B cell (primary cell): ENCODE results near the gene HUS1. TPM values are rescaled to one million over a fixed set of nuclear protein-coding genes. Genes with fewer than 3 reads are reported as not detected.
"Not testable (repeated sequence)": the region's sequence is repeated elsewhere in the genome, so short reads cannot be mapped to it uniquely, and the experiment has no call there.

Experiments
- ATAC-seq: fragments of 200-7000 bp; cut with Tn5 transposase; one replicate; pipeline ENCODE4 v1.10.0; 2021; ENCODE audit warnings: low read depth, mild to moderate bottlenecking, moderate number of reproducible peaks, moderate library complexity
- CTCF ChIA-PET: fragments of 350-600 bp; sonication (Branson Sonifier 250); formaldehyde crosslinking; loops from one replicate; lab custom pipeline; 2021; ENCODE audit warnings: antibody characterized with exemption, inconsistent platforms; lab: Charles Lee
- POLR2A ChIA-PET: fragments of 350-600 bp; sonication (Branson Sonifier 250); formaldehyde crosslinking; loops from one replicate; lab custom pipeline; 2021; ENCODE audit warnings: antibody characterized with exemption; lab: Charles Lee
- DNase-seq: peaks from one replicate; pipeline ENCODE4 v3.0.0; 2013
- H2AFZ ChIP-seq: 2 replicates; pipeline ENCODE4 v1.6.1; 2012; ENCODE audit warnings: mild to moderate bottlenecking, low read depth, low read length; ENCODE audit not compliant: insufficient read depth, poor library complexity, severe bottlenecking
- H3K27ac ChIP-seq, 2 donors: 1 replicate in 1 of 2; 2 replicates in 1 of 2; pipeline ENCODE4 v1.5.1; 2012 to 2013; ENCODE audit warnings: low read length in 2 of 2, mild to moderate bottlenecking in 2 of 2, moderate library complexity in 1 of 2
- H3K27me3 ChIP-seq, 4 experiments: fragments of 200-600 bp in 1 of 4; sonication (generic) in 1 of 4; replicated peaks in 1 of 4; 1 replicate in 2 of 4; 2 replicates in 2 of 4; pipeline versions ENCODE4 v1.6.1 to v1.7.0; 2013 to 2016; ENCODE audit warnings: low read length in 3 of 4, mild to moderate bottlenecking in 2 of 4, mixed read lengths in 1 of 4, moderate library complexity in 1 of 4; ENCODE audit not compliant: insufficient read depth in 4 of 4, control insufficient read depth in 3 of 4; ENCODE audit errors: control extremely low read depth in 1 of 4
- H3K36me3 ChIP-seq, 2 experiments: replicated peaks in 1 of 2; 1 replicate in 1 of 2; 2 replicates in 1 of 2; pipeline versions ENCODE4 v1.6.1 to v1.7.1; 2013; ENCODE audit warnings: low read length in 1 of 2; ENCODE audit not compliant: insufficient read depth in 2 of 2, control insufficient read depth in 1 of 2; ENCODE audit errors: control extremely low read depth in 1 of 2, extremely low read depth in 1 of 2
- H3K4me1 ChIP-seq, 2 donors: fragments of 200-600 bp in 1 of 2; sonication (generic) in 1 of 2; 1 replicate in 1 of 2; 2 replicates in 1 of 2; pipeline versions ENCODE4 v1.5.1 to v1.6.1; 2013 to 2017; ENCODE audit warnings: low read length in 2 of 2; ENCODE audit not compliant: control insufficient read depth in 2 of 2, insufficient read depth in 2 of 2
- H3K4me2 ChIP-seq: replicated peaks from 2 replicates; pipeline ENCODE3; 2012; ENCODE audit warnings: mild to moderate bottlenecking, low read depth, low read length; ENCODE audit not compliant: poor library complexity, severe bottlenecking
- H3K4me3 ChIP-seq, 5 experiments: fragments of 200-600 bp in 1 of 5; sonication (generic) in 1 of 5; 1 replicate in 3 of 5; 2 replicates in 2 of 5; pipeline versions ENCODE4 v1.5.1 to v1.7.0; 2011 to 2016; ENCODE audit warnings: low read length in 4 of 5, mild to moderate bottlenecking in 4 of 5, low read depth in 2 of 5, control low read depth in 1 of 5, moderate library complexity in 1 of 5; ENCODE audit not compliant: insufficient read depth in 1 of 5; ENCODE audit errors: control extremely low read depth in 1 of 5, extremely low read depth in 1 of 5
- H3K79me2 ChIP-seq: fragments of 200-600 bp; sonication (generic); one replicate; pipeline ENCODE4 v1.6.0; 2016; ENCODE audit warnings: low read length; ENCODE audit not compliant: control insufficient read depth, insufficient read depth
- H3K9ac ChIP-seq: fragments of 200-600 bp; sonication (generic); 2 replicates; pipeline ENCODE4 v1.6.1; 2017; ENCODE audit warnings: mild to moderate bottlenecking, low read length, moderate library complexity
- H3K9me3 ChIP-seq, 3 donors: one replicate each; pipeline versions ENCODE4 v1.6.1 to v1.7.1; 2013; ENCODE audit warnings: low read length in 2 of 3; ENCODE audit not compliant: control insufficient read depth in 2 of 3, insufficient read depth in 1 of 3; ENCODE audit errors: control extremely low read depth in 1 of 3
- H4K20me1 ChIP-seq: 2 replicates; pipeline ENCODE4 v1.6.0; 2012; ENCODE audit warnings: mild to moderate bottlenecking, low read length; ENCODE audit not compliant: insufficient read depth, control insufficient read depth, poor library complexity, severe bottlenecking
- H3K27ac Mint-ChIP-seq: one replicate; pipeline ENCODE4 v1.8.0; 2021; ENCODE audit warnings: mixed read lengths
- H3K27me3 Mint-ChIP-seq: one replicate; pipeline ENCODE4 v1.8.0; 2021; ENCODE audit warnings: mixed read lengths
- H3K4me1 Mint-ChIP-seq: one replicate; pipeline ENCODE4 v1.8.0; 2021; ENCODE audit warnings: mixed read lengths
- H3K4me3 Mint-ChIP-seq: one replicate; pipeline ENCODE4 v1.8.0; 2021; ENCODE audit warnings: mixed read lengths
- H3K9me3 Mint-ChIP-seq: one replicate; pipeline ENCODE4 v1.8.0; 2022; ENCODE audit warnings: mixed read lengths; ENCODE audit not compliant: insufficient read depth
- EZH2 ChIP-seq: IDR thresholded peaks from 2 replicates; pipeline ENCODE4 v1.6.1; 2012; ENCODE audit warnings: borderline replicate concordance, low read depth, mild to moderate bottlenecking, moderate library complexity, low read length; ENCODE audit not compliant: insufficient read depth, poor library complexity, severe bottlenecking
- WGBS: methylation state at CpG from one replicate; pipeline ENCODE4 v1.1.5; 2013; ENCODE audit warnings: missing lambda C conversion rate; ENCODE audit not compliant: insufficient coverage; 5-methylcytosine and 5-hydroxymethylcytosine counted together
- intact Hi-C: fragments of 100-400 bp; cut with micrococcal nuclease; formaldehyde crosslinking; loops from one replicate; pipeline ENCODE4 v1.10.0; 2022
- polyA plus RNA-seq: library from polyadenylated mRNA; depleted of rRNA; stranded (reverse); fragments of >200 nt; gene quantifications from 2 replicates; pipeline ENCODE4 v1.2.3, GENCODE V29; 2012
- total RNA-seq, 2 donors: library from RNA; stranded (reverse); fragments of 120-200 nt in 1 of 2; gene quantifications; 1 replicate in 1 of 2; 2 replicates in 1 of 2; pipeline versions ENCODE4 v1.2.3 to v1.2.4, GENCODE V29; 2013 to 2022
- TF ChIP-seq, protein P1 (sequence below): fragments of 200-600 bp; IDR thresholded peaks from one replicate; pipeline ENCODE4 v1.8.0; 2022; ENCODE audit warnings: antibody characterized with exemption, mild to moderate bottlenecking

The HUS1 gene
- total and polyA plus RNA-seq, 2 donors (not counting 1 experiment from before 2014, with no cell fraction given): 37.7 to 61.6 TPM

DNA sequence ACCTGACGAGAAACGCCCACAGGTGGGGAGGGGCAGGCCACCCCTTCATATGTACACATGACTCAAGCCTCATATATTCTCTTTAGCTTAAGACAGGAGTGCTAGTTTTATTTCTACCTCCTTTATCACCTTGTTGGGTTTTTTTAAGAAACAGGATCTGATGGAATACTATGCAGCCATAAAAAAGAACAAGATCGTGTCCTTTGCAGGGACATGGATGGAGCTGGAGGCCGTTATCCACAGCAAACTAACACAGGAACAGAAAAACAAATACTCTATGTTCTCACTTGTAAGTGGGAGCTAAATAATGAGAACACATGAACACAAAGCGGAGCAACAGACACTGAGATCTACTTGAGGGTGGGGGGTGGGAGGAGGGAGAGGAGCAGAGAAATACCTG, 11.2 kb upstream of the HUS1 start:
- intact Hi-C loops: no loop called here
- H3K9me3 ChIP-seq: no peaks in the 10 kb centered on the region
- H3K4me2 ChIP-seq: no peak overlapping the region
- no peak overlapping the region for H2AFZ ChIP-seq
- H3K27me3 ChIP-seq: no peaks in the 10 kb centered on the region
- no peak overlapping the region for H3K4me3 ChIP-seq
- DNase-seq: no peak
- no peak overlapping the region for H3K27ac Mint-ChIP-seq
- H3K27ac ChIP-seq: no peak overlapping the region
- no peak overlapping the region for H3K9ac ChIP-seq
- no peak overlapping the region for H3K4me3 Mint-ChIP-seq
- peaks cover 9 to 12% of the 10 kb centered on the region in 2 donors for H3K4me1 ChIP-seq
- H3K79me2 ChIP-seq: no peaks in the 10 kb centered on the region
- H3K4me1 Mint-ChIP-seq: peaks cover 12% of the 10 kb centered on the region
- CTCF ChIA-PET: interaction anchor here (0.6 to 4.7 kb wide), 13 partner anchors 10 to 724 kb away, joined by 3 to 229 read pairs (median 6); partner anchors contain the start of genes HUS1 and UPP1
- ATAC-seq: no peak
- H4K20me1 ChIP-seq: no peaks in the 10 kb centered on the region
- TF ChIP-seq, protein P1, sequence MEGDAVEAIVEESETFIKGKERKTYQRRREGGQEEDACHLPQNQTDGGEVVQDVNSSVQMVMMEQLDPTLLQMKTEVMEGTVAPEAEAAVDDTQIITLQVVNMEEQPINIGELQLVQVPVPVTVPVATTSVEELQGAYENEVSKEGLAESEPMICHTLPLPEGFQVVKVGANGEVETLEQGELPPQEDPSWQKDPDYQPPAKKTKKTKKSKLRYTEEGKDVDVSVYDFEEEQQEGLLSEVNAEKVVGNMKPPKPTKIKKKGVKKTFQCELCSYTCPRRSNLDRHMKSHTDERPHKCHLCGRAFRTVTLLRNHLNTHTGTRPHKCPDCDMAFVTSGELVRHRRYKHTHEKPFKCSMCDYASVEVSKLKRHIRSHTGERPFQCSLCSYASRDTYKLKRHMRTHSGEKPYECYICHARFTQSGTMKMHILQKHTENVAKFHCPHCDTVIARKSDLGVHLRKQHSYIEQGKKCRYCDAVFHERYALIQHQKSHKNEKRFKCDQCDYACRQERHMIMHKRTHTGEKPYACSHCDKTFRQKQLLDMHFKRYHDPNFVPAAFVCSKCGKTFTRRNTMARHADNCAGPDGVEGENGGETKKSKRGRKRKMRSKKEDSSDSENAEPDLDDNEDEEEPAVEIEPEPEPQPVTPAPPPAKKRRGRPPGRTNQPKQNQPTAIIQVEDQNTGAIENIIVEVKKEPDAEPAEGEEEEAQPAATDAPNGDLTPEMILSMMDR: no peak
- no peak for TF ChIP-seq EZH2
- no CpG with 5 or more reads among the region's 5 CpGs for WGBS
- no peaks in the 10 kb centered on the region for H3K36me3 ChIP-seq
- H3K9me3 Mint-ChIP-seq: no peaks in the 10 kb centered on the region
- POLR2A ChIA-PET: no interaction called here
- no peaks in the 10 kb centered on the region for H3K27me3 Mint-ChIP-seq

DNA sequence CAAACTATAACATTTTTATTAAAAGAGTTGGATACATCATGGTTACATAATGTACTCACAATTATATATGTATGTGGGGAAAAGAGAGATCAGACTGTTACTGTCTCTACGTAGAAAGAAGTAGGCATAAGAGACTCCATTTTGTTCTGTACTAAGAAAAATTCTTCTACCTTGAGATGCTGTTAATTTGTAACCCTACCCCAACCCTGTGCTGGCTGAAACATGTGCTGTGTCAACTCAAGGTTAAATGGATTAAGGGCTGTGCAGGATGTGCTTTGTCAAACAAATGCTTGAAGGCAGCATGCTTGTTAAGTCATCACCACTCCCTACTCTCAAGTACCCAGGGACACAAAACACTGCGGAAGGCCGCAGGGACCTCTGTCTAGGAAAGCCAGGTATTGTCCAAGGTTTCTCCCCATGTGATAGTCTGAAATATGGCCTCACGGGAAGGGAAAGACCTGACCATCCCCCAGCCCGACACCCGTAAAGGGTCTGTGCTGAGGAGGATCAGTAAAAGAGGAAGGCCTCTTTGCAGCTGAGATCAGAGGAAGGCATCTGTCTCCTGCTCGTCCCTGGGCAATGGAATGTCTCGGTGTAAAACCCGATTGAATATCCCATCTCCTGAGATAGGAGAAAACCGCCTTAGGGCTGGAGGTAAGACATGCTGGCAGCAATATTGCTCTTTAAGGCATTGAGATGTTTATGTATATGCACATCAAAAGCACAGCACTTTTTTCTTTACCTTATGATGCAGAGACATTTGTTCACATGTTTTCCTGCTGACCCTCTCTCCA, 10.4 kb upstream of the HUS1 start:
- H3K36me3 ChIP-seq, H3K4me3 ChIP-seq, H3K4me3 Mint-ChIP-seq, DNase-seq, intact Hi-C loops, H3K9ac ChIP-seq, H4K20me1 ChIP-seq, H3K9me3 Mint-ChIP-seq, ATAC-seq, H3K9me3 ChIP-seq, H3K27ac Mint-ChIP-seq, POLR2A ChIA-PET, H2AFZ ChIP-seq, H3K4me2 ChIP-seq, H3K27ac ChIP-seq, H3K27me3 ChIP-seq, H3K79me2 ChIP-seq, H3K27me3 Mint-ChIP-seq: not testable (repeated sequence)
- CTCF ChIA-PET: interaction anchor here (0.6 to 4.7 kb wide), 7 partner anchors 39 to 120 kb away, joined by 3 to 229 read pairs (median 12); partner anchors contain the start of genes PKD1L1 and UPP1
- peaks cover 12% of the 10 kb centered on the region for H3K4me1 Mint-ChIP-seq
- H3K4me1 ChIP-seq: peaks cover 9 to 12% of the 10 kb centered on the region in 2 donors
- 69% methylated on average over 5 of the region's 10 CpGs for WGBS
